NB4 (cell line): ENCODE measurements around the gene SPINK1.
"Not testable (repeated sequence)": the region's sequence is repeated elsewhere in the genome, so short reads cannot be mapped to it uniquely, and the experiment has no call there.

Experiments
- DNase-seq: peaks from one replicate; pipeline ENCODE4 v3.0.0; 2010; ENCODE audit warnings: low read depth
- H3K4me3 ChIP-seq: one replicate; pipeline ENCODE4 v1.5.1; 2011; ENCODE audit warnings: mild to moderate bottlenecking, low read depth, low read length, moderate library complexity
- CTCF ChIP-seq: IDR thresholded peaks from one replicate; pipeline ENCODE4 v1.5.1; 2012; ENCODE audit warnings: low read depth, low read length
- MAX ChIP-seq: IDR thresholded peaks from 2 replicates; pipeline ENCODE4 v1.6.1; 2011; ENCODE audit warnings: low read depth, low read length
- MYC ChIP-seq: IDR thresholded peaks from 2 replicates; pipeline ENCODE4 v1.6.1; 2011; ENCODE audit warnings: low read depth, low read length
- POLR2A ChIP-seq: IDR thresholded peaks from 2 replicates; pipeline ENCODE4 v1.6.1; 2011; ENCODE audit warnings: mild to moderate bottlenecking; ENCODE audit not compliant: insufficient read length; ENCODE audit errors: extremely low read depth

Gene SPINK1

DNA sequence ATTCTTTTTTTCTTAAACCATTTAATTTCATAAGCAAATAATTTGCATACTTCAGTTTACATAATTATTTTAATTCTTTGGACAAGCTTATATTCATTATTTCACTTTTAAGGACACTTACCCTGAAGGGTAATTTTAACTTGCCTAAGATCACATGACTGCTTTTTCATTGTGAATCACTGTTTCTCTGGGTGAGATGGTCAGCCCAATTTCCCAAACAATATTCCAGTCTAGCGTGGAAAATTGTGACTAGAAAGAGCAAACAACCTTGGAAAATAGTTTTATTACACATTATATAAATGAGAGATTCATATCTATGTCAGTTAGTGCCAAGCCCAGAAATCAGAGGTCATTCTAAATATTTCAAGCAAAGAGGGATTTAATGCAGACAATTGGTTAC, 27.5 kb downstream of the SPINK1 start:
- no peak overlapping the region for H3K4me3 ChIP-seq
- DNase-seq: no peak
- no peak for TF ChIP-seq CTCF
- no peak for TF ChIP-seq MYC
- TF ChIP-seq MAX: no peak

GRCh38 chr5:147803161-147803560, 28.3 kb downstream of the SPINK1 start:
- not testable (repeated sequence) for H3K4me3 ChIP-seq, DNase-seq

- TF ChIP-seq POLR2A (no peak), MAX (no peak), CTCF (no peak), MYC (no peak)
- H3K4me3 ChIP-seq: no peak overlapping the region
- no peak for DNase-seq
Measured at GRCh38 chr5:147801461-147801860, 30.0 kb downstream of the SPINK1 start.

- no peak for DNase-seq
- TF ChIP-seq POLR2A (no peak), MAX (no peak), CTCF (no peak), MYC (no peak)
- H3K4me3 ChIP-seq: no peak overlapping the region
Measured at GRCh38 chr5:147800491-147800890, 31.0 kb downstream of the SPINK1 start.

GRCh38 chr5:147796556-147797308, 34.7 kb downstream of the SPINK1 start:
- H3K4me3 ChIP-seq: no peak overlapping the region
- DNase-seq: no peak
- TF ChIP-seq CTCF (no peak), POLR2A (no peak)

DNA sequence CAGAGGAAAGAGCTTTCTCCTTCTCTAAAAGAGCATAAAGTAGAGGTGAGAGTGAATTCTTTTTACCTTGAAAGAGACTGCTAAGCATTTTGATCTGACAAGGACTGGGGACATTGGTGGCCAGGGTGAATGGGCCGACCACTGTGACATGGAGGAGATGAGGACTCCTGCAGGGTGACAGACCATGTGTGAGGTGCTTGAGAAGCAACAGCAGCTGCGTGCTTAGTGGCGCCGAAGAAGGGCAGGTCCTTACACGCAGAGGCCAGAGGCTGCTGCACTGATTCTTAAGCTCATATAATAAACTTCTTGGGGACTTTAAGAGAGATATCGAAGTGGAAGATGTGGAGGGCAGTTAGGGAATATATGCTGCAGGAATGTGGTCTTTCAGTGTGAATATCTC, 40.3 kb downstream of the SPINK1 start:
- TF ChIP-seq POLR2A: no peak
- no peak for TF ChIP-seq CTCF
- TF ChIP-seq MAX: no peak
- TF ChIP-seq MYC: no peak
- no peak for DNase-seq
- no peak overlapping the region for H3K4me3 ChIP-seq
